ENCODE results near the gene HCCS.

Gene HCCS

GRCh38 chrX:11164433-11164832 lies 53.3 kb downstream of the HCCS start:
- H3K36me3 ChIP-seq (ENCODE audit: insufficient read depth, low read length): no peaks in the 10 kb centered on the region
- H3K27me3 ChIP-seq (ENCODE audit: insufficient read depth, low read length): no peaks in the 10 kb centered on the region
- H3K4me1 ChIP-seq (ENCODE audit: insufficient read depth, low read length, severe bottlenecking): no peaks in the 10 kb centered on the region
- no peaks in the 10 kb centered on the region for H4K20me1 ChIP-seq (ENCODE audit: insufficient read depth, low read length)
- H3F3A ChIP-seq (ENCODE audit: insufficient read depth, low read length): no peaks in the 10 kb centered on the region
- no peaks in the 10 kb centered on the region for H3K9me3 ChIP-seq (ENCODE audit: low read length)
- TF ChIP-seq EZH2 (IDR thresholded peaks at IDR 0.05; ENCODE audit: borderline replicate concordance, low read length): no peak
- no peak for TF ChIP-seq CTCF (IDR thresholded peaks at IDR 0.05; ENCODE audit: low read length)
- H3K9me2 ChIP-seq (ENCODE audit: low read depth, low read length): no peaks in the 10 kb centered on the region
- H3K4me3 ChIP-seq (ENCODE audit: low read depth, low read length, poor library complexity, severe bottlenecking): no peak overlapping the region
- H3K79me2 ChIP-seq (ENCODE audit: insufficient read depth, low read length): no peaks in the 10 kb centered on the region
- no peak overlapping the region for H3K27ac ChIP-seq (ENCODE audit: low read depth, low read length, poor library complexity, severe bottlenecking)
- no peak overlapping the region for H2AFZ ChIP-seq (ENCODE audit: low read length)
- H3K4me2 ChIP-seq (ENCODE audit: low read length): no peak overlapping the region
- no peak overlapping the region for H3K9ac ChIP-seq (ENCODE audit: low read length)

GRCh38 chrX:11171956-11172355 lies 60.8 kb downstream of the HCCS start:
- Histone ChIP-seq H3F3A (ENCODE audit: insufficient read depth, low read length) (no peaks in the 10 kb centered on the region), H3K9me3 (ENCODE audit: low read length) (no peaks in the 10 kb centered on the region), H3K4me3 (ENCODE audit: low read depth, low read length, poor library complexity, severe bottlenecking) (no peak overlapping the region), H2AFZ (ENCODE audit: low read length) (no peak overlapping the region), H3K79me2 (ENCODE audit: insufficient read depth, low read length) (no peaks in the 10 kb centered on the region), H4K20me1 (ENCODE audit: insufficient read depth, low read length) (no peaks in the 10 kb centered on the region), H3K36me3 (ENCODE audit: insufficient read depth, low read length) (no peaks in the 10 kb centered on the region), H3K4me1 (ENCODE audit: insufficient read depth, low read length, severe bottlenecking) (no peaks in the 10 kb centered on the region), H3K9ac (ENCODE audit: low read length) (no peak overlapping the region), H3K27ac (ENCODE audit: low read depth, low read length, poor library complexity, severe bottlenecking) (no peak overlapping the region), H3K4me2 (ENCODE audit: low read length) (no peak overlapping the region), H3K27me3 (ENCODE audit: insufficient read depth, low read length) (no peaks in the 10 kb centered on the region), H3K9me2 (ENCODE audit: low read depth, low read length) (no peaks in the 10 kb centered on the region)
- TF ChIP-seq EZH2 (IDR thresholded peaks at IDR 0.05; ENCODE audit: borderline replicate concordance, low read length): no peak
- TF ChIP-seq CTCF (IDR thresholded peaks at IDR 0.05; ENCODE audit: low read length): no peak

GRCh38 chrX:11172415-11172814 lies 61.3 kb downstream of the HCCS start:
- Histone ChIP-seq H3K9ac (ENCODE audit: low read length) (no peak overlapping the region), H4K20me1 (ENCODE audit: insufficient read depth, low read length) (no peaks in the 10 kb centered on the region), H3K79me2 (ENCODE audit: insufficient read depth, low read length) (no peaks in the 10 kb centered on the region), H3K4me1 (ENCODE audit: insufficient read depth, low read length, severe bottlenecking) (no peaks in the 10 kb centered on the region), H3K9me2 (ENCODE audit: low read depth, low read length) (no peaks in the 10 kb centered on the region), H3K27ac (ENCODE audit: low read depth, low read length, poor library complexity, severe bottlenecking) (no peak overlapping the region), H3F3A (ENCODE audit: insufficient read depth, low read length) (no peaks in the 10 kb centered on the region), H3K27me3 (ENCODE audit: insufficient read depth, low read length) (no peaks in the 10 kb centered on the region), H3K4me2 (ENCODE audit: low read length) (no peak overlapping the region), H2AFZ (ENCODE audit: low read length) (no peak overlapping the region), H3K9me3 (ENCODE audit: low read length) (no peaks in the 10 kb centered on the region), H3K36me3 (ENCODE audit: insufficient read depth, low read length) (no peaks in the 10 kb centered on the region), H3K4me3 (ENCODE audit: low read depth, low read length, poor library complexity, severe bottlenecking) (no peak overlapping the region)
- TF ChIP-seq EZH2 (IDR thresholded peaks at IDR 0.05; ENCODE audit: borderline replicate concordance, low read length) (no peak), CTCF (IDR thresholded peaks at IDR 0.05; ENCODE audit: low read length) (no peak)

Data from OCI-LY1 (cell line).